Activated gamma-delta T cell treated with Interleukin-2 at 50 U/mL for 16 hours (primary cell): ENCODE data around the gene UNC79.

Source experiments
- DNase-seq: peaks from one replicate; pipeline ENCODE4 v3.0.0-alpha.2; 2020

UNC79 gene

DNA sequence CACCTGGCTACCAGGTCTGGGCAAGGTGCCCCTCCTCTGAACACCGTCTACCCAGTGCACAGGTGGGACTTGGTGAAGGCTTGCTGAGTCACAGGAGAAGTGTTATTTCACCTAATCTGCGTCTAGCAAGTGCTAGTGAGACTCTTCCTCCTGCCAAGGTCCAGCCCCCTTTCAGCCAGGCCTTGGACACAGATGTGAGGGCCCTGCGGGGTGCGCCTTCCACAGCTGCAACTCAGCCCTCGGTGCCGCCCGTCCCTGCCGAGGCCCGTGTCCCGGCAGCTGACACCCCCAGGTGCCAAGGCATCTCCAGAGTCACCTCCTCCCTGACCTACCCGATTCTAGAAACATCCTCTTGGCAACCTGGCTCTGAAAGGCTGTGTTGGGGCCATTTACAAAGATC, 302.5 kb downstream of the UNC79 start:
- no peak for DNase-seq

DNA sequence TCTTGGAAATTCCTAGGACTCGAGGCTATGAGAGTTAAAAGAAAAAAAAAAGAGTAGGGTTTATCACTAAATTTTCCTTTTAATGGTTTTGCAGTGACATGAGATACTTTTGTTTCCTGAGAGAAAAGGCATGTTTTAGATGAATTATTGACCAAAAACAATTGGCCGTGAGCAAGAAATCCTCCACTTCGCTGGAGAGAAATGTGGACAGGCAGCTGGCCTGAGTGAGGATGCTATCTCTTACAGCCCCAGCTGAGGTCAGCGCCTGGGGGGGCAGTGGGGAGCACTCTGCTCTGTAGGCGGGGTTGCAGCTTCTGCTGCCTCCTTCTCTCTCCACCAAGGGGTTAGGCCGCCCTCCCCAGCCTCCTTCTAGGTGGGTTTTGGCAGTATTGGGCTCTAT, 302.9 kb downstream of the UNC79 start:
- no peak for DNase-seq

DNA sequence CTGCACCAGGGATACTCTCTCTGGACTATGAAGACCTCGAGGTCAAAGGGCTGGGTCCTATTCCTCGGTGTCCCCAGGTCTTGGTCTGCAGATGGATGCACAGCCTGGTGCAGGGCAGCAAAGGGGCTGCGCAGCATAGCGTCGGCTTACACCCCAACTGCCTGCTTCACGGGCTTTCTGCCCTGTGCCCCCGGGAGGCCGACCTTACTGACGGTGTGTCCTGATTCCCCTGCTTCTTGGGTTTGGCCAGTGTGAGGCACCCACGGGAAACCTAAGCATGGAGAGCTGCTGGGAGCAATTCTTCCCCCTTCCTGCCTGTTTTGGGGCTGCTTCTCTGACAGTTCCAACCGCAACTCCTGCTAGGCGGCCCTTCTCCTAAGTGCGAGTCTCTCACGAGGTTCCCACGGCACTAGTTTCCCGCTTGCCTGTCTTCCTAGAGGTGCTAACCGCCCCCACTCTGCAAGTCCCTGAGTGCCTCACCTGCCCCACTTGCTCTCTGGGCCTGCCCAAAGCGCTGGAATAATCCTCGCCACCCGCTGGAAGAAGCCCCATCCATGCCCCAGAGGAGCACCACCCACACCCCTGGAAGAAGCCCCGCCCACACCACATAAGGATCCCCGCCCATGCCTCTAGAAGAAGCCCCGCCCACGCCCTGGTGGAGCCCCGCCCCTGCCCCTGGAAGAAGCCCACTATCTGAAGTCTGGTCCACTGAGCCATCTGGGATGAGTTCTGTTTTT, 303.5 kb downstream of the UNC79 start:
- no peak for DNase-seq

DNA sequence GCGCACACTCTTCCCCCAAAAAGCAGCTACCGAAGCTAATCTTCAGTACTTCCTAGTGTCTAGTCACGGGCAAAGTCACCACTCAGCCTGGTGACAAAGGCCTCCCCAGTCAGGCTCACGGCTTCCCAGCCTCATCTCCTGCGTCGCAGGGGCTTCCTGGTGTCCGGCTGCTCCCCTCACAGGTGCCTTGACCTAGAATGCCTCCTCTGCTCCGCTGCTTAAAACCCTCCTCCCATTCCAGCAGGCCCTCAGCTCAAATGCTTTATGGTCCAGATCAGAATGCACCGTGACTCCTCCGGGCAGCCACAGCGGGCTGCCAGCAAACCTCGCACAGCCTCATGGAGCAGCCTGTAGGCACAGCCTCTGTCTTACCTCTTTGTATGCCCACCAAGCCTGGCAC, 304.5 kb downstream of the UNC79 start:
- DNase-seq: no peak

DNA sequence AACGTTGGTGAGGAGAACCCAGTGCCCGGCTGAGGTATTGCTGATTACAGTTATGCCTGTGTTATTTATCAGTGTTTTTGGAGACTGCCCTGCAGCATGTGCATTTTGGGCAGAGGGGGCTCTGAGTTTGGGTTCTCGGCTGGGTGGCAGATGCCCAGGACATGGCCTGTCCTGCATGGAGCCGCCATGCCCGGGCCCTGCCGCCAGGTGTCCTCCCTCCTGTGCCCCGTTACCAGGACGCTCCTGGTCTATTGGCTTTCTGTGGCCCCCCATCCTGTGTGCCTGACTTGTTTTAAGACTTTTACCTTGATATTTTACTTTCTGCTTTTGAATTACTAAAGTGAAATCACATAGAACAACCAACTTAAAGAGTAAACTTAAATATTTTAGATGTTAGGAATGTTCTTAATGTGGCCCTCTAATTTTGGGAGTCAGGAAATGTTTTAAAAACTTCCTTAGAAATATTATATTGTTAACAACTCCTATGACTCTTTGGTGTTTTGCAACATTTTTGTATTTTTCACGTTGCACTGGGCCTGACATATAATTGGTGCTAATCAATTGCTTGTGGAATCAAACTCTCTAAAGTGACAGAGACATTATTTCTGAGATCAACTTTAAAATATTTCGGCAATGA, 305.8 kb downstream of the UNC79 start:
- DNase-seq: no peak

DNA sequence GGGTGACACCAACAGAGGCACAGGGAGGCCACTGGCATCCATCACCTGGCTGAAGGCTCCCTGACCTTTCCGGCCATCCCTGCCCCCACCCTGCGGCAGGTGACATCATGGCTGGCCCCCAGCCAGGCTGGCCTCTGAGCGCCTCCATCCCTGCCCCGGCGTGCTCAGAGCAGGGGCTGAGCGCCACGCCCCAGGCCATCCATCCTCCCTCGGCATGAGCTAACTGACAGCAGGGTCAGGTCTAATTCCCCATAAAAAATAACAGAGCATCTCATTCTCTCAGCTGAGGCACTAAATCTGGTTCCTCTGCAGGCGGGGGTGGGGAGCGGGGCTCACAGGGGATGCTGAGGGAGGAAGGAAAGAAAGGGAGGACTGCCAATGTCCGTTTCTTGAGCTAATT, 306.9 kb downstream of the UNC79 start:
- DNase-seq: no peak

DNA sequence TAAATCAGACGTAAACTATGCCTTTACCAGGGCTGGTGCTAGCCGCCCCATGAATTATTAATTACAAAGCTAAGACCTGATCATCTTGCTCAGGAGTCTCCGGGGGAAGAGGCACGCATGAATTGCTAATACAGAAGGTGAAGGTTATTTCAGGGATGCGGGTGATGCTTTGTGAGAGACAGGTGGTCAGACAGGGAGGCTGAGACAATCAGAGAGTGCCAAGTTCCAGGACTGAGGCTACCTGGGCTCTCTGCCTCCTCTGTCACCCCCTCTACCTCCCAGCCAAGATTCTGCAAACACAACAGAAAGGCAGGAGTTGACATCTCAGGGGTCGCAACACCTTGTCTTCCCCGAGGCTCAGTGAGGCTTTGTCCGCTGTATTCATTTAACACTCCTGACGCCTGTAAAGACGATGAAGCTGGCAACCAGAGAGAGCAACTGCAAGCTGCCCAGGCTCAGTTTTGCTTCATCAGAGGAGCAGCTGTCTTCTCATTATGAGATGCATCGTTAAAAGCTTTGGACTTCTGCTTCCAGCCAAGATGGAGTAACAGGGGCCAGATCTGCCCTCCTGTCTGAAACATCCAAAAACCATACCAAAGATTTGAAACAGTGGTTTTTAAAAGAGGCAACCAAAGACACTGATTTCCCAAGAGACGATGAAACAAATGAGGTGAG, 311.0 kb downstream of the UNC79 start:
- DNase-seq: no peak

DNA sequence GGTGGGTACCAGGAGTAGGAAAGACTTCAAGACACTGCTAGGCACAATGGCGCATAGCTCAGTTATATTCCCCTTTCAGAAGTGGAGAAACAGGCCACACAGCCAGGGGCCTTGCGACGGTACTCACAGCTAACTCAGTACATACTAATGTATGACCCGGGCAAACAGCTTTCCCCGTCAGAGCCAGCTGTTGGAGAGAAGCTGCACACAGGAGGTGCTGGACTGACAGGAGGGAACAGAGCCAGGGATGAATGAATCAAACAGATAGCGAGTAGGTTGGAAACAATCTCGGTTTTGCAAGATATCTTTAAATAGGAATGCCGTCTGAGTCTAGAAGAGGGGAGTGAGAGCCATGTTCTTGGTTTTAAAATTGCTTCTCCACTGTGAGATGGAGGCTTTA, 312.0 kb downstream of the UNC79 start:
- DNase-seq: no peak

DNA sequence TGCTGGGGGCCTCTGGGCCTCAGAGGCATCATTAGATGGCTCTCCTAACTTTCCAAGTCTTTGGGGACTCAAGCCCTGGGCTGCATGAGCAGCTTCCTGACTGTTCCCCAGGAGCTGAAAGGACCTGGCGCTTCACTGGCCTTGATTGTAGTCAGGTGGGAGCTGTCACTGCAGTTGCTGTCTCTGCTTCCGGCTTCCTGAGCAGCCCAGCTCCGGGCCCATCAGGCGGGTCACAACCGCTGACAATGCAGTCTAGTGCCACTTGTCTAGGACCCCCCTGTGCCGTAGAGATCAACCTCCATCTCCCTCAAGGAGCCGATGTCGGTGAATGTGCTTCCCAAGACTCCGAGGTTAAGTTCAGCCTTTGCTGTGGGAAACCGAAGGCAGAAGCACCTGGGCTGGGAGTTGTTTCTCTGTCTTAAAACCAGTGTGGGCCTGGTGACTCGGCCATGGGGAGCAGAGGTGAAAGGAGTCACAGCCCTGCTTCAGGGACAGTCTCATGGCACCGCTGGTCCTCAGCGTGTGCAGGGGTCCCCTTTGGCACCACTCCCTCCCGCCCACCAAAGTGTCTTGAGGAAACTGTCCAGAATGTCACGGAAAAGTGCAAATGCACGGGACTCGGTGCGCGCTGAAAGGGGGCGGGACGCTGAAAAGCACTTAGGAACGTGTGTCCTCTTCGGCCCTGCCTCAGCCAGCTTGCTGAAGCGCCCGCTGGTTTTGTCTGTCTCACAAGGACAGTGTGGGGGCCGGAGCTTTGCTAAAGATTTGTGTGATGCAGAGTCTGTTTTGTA, 312.7 kb downstream of the UNC79 start:
- DNase-seq: no peak

DNA sequence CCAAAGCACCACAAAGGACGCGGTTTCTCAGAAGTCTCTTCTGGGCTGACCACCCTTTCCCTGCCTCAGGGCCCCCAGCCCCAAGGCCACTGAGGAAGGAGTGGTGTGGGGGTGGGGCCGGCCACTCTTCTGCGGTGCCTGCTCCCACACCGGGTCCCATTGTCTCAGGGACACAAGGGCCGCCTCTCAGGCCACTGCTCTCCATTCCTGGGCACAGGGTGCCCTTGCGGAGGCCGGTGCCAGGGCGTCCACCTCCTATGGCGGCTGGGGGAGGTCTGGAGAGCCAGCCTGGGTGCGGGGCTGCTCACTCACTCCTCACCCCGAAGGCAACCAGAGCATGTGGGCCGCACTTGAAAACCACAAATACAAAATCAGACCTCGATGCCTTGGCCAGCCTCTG, 313.4 kb downstream of the UNC79 start:
- no peak for DNase-seq

DNA sequence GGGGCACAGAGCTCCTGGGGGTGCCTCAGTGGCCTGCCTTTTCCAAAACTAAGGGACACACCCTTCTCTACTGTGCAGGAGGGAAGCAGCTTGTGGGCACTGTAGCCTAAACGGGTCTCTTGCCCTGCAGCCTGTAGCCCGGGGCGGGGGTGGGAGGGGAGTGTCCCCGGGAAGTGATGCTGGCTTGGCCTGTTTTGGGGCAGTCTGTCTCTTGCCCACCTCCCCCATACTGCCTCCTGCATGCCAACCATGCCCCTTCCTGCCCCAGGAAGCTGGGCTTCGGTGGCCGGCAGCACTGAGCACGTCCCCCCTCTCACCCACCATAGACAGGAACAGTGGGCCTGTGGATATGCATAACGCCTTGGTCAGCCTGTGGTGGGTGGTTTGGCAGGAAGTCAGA, 314.1 kb downstream of the UNC79 start:
- no peak for DNase-seq

DNA sequence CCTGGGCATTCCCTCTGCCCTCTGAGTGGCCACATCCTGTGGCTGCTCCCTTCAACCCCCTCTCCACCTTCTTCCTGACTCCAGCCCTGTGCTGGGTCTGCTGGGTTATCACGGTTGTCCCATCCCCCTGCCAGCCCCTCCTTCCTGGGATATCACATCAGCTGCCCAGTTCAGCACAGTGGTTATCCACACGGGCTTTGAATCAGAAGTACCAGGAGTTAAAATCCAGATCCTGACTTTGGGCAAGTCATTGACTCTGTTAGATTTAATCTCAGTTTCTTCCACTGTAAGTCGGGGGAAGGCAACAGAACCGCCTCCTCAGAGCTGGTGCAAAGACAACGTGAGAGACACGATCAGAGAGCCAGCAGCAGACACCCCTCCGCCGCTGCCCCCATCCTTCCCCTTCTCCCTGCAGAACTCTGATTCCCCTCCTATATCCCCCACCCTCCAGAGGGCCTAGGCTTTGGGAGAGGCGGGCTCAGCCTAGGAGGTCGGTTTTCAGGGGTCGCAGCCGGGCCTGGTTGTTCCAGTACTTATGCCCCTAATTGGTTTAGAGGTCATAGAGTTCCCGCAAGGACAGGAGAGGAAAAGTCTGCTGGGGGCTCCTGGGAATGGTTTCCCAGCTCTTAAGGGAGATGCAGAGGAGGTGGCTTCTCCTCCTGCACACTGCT, 315.0 kb downstream of the UNC79 start:
- DNase-seq: no peak

DNA sequence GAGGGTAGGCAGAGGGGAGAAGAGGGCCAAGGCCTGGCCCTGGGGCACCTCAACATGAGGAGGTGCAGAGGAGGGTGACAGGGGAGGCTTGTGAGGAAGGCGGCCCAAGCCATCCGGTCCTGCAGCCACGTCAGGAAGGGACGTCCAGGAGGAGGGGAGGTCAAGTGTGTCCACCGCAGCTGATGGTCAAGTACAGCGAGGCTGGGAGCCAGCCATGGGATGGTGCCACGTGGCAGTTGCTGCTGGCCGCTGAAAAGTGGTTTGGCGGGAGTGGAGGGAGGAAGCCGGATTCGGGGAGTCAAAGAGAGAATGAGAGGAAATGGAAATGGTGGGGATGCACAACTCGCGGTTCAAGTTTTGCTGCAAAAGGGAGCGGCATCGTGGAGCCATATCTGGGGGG, 316.4 kb downstream of the UNC79 start:
- no peak for DNase-seq

DNA sequence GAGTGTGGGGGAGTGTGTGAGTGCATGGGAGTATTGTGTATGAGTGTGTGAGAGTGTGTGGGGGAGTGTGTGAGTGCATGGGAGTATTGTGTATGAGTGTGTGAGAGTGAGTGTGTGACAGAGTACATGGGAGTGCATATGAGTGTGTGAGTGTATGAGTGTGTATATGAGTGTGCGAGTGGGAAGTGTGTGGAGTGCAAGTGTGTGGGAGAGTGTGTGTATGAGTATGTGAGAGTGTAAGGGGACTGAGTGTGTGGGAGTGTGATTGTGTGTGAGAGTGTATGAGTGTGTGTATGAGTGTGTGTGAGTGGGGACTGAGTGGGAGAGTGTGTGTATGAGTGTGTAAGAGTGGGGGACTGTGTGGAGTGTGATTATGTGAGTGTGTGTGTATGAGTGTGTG, 316.8 kb downstream of the UNC79 start:
- DNase-seq: no peak

DNA sequence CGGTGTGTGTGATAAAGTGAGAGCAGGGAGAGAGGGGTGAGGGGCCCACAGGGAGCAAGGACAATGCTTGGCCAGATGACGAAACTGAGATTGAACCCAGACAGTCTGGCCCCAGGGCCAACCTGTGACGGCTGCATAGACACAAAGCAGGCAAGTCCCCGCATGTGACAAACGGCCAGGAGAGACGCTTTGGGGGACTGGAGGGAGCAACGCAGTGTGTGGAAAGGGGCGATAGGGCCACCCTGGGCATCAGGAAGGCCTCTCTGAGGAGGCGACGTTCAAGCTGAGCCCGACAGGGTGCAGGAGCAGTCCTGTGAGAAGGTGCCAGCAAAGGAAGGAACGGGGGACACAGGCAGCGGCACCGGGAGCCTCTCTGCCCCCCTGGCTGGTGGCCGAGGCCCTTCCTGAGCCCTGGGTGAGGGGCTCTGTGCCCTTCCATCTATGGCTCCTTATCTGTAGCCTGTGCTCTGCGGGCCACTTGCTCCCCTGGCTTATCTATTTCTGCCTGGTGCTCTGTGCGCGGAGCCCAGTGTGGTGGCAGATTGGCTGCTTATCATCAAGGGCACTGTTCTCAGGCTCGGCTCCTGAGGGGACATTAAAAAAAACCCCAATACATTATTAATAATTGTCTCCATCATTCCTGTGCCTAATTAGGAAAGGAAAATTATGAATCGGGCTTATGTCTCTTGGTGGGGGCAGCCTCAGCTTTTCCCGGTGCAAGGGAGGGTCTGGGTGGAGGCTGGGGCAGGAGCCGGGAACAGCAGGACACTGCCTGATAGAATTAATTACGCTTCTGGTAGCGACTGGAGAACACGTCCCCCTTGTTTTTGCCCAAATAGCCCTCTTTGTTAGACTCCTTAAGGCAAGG, 317.7 kb downstream of the UNC79 start:
- DNase-seq: no peak

DNA sequence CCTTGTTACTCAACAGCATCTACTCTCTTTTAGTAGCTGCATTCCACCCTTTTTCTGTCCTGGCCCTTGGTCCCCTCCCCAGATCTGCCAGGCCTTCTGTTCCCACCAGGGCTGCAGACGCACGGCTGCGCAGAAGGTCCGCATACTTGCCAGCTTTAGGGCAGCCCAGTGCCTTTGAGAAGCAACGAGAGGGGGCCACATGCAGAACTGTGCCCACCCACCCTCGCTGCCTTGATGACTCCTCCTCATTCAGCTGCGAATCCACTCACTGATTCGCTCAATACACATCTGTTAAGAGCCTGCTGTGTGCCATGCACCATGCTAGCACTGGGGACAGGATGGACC, 318.3 kb downstream of the UNC79 start:
- DNase-seq: no peak

DNA sequence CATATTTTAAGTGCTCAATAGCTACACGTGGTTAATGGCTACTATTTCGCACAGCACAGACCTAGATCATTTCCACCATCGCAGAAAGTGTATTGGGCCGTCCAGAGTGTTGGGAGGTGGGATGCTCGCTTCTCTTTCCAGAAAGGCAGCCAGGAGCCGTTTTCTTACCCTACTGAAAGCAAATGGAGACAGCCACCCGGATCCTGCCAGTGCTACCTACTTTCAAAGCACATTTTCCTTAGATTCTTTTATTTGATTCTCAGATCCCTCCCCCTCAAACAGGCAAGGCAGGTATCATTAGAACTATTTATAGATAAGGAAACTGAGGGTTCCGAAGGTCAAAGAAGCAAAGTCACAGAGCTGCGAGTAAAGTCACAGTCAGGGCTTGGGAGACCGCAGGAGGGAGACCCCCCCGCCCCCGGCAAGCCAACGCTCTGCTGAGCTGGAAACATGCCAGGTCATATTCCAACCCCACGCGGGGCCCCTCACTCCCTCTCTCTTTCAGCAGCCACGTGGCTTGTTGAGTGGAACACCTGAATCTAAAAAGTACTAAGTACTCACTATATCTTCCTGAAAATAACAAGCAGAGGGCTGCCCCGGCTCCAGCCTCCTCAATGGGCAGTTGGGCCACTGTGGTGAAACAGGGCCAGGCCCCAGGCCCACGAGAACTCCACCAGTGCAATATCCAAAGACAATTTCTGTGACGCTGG, 321.4 kb downstream of the UNC79 start:
- DNase-seq: no peak

DNA sequence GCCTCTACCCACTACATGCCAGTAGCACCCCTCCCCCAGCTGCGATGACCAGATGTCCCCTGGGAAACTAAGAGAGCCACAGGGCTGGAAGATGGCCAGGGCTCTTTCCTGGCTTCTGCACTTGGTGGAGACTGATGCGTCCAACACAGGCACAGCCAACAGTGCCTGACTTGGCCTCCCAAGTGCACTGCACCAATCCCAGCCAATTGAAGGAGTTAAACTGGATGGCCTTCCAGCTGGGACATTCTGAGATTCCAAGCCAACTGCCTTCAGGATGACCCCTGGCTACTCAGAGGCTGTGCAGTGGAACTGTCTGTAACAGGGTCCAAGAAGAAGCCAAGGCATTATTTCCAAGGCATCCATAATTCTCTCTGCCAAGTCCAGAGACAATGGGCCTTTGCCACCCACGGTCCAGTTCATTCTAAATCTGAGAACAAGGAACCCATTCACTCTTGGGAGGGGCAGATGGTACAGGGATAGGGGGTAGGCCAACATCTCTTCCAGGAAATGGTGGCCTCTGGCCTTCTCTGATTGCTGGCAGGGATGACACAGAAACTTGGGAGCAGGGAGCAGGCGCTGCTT, 322.3 kb downstream of the UNC79 start:
- no peak for DNase-seq

DNA sequence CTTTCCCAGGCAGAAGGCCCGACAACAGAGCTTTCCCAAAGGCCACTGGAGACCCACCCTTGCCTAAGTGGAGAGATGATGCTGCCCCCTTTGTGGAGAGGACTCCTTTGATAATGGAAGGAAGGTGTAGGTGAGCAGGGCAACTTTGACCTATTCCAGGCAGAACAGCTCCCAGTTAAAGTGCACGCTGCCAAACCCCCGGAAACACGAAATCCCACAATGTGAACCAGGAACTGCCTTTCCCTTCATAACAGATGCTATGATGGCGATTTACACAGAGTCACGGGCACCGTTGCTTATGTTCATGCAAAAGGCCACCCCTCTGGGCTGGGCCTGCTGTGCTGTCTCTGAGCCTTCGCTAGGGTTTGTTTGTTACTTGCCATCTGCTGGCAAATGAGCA, 322.9 kb downstream of the UNC79 start:
- no peak for DNase-seq

DNA sequence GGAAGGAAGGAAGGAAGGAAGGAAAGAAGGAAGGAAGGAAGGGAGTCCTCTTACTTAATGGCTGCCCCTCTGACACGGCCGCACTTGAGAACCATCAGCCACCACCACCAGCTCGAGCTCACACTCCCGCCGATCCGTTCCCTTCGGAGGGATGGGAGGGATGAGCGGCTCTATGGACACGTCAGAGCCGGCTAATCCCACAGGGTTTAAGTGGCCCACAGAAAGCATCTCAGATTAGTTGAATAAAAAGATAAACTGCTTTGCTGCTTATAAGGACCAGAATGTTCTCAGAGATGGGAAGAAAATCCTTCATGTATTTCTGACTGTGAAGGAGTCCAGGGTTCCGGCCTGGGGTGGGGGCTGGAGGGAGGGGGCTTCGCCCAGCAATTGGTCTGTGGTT, 326.5 kb downstream of the UNC79 start:
- DNase-seq: no peak
